LHCN-M2 (cell line): ENCODE measurements around the gene MYZAP. TPM values are rescaled to one million over a fixed set of nuclear protein-coding genes. Genes with fewer than 3 reads are reported as not detected.

Experiments used
- DNase-seq: peaks from one replicate; pipeline ENCODE4 v3.0.0-alpha.2; 2012; ENCODE audit warnings: low read depth
- total RNA-seq: library from RNA; depleted of rRNA; stranded (reverse); fragments of >200 nt; gene quantifications from 2 replicates; pipeline ENCODE4 v1.2.3, GENCODE V29; 2014

The MYZAP gene
- total RNA-seq, 1 experiment from 2014 or later = 0.06 TPM

GRCh38 chr15:57625703-57626448 lies 34.2 kb downstream of the MYZAP start:
- DNase-seq = no peak

- DNase-seq = no peak
Observed at GRCh38 chr15:57626713-57627440, 35.2 kb downstream of the MYZAP start.

GRCh38 chr15:57631386-57632110 lies 39.8 kb downstream of the MYZAP start:
- no peak for DNase-seq

GRCh38 chr15:57634290-57634689 lies 42.6 kb downstream of the MYZAP start:
- DNase-seq = no peak

GRCh38 chr15:57635300-57635909 lies 43.7 kb downstream of the MYZAP start:
- peak; percentile 7 for DNase-seq

- no peak for DNase-seq
Observed at GRCh38 chr15:57637846-57638245, 46.1 kb downstream of the MYZAP start.

GRCh38 chr15:57639306-57639705 lies 47.6 kb downstream of the MYZAP start:
- DNase-seq = no peak

- peak; percentile 24 for DNase-seq
Observed at GRCh38 chr15:57640930-57641682, 49.4 kb downstream of the MYZAP start.

- no peak for DNase-seq
Observed at GRCh38 chr15:57643826-57644225, 52.1 kb downstream of the MYZAP start.

GRCh38 chr15:57646087-57646486 lies 54.4 kb downstream of the MYZAP start:
- no peak for DNase-seq

GRCh38 chr15:57647071-57647790 lies 55.5 kb downstream of the MYZAP start:
- no peak for DNase-seq

GRCh38 chr15:57647791-57648130 lies 56.1 kb downstream of the MYZAP start:
- DNase-seq = peak; percentile 39

GRCh38 chr15:57649138-57649537 lies 57.4 kb downstream of the MYZAP start:
- peak; percentile 18 for DNase-seq

- no peak for DNase-seq
Observed at GRCh38 chr15:57651445-57651844, 59.7 kb downstream of the MYZAP start.

- no peak for DNase-seq
Observed at GRCh38 chr15:57652481-57652880, 60.8 kb downstream of the MYZAP start.

- DNase-seq = peak; percentile 58
Observed at GRCh38 chr15:57654153-57654852, 62.6 kb downstream of the MYZAP start.

GRCh38 chr15:57655053-57655452 lies 63.3 kb downstream of the MYZAP start:
- DNase-seq = no peak

- DNase-seq = no peak
Observed at GRCh38 chr15:57655809-57656208, 64.1 kb downstream of the MYZAP start.

GRCh38 chr15:57656434-57656833 lies 64.7 kb downstream of the MYZAP start:
- DNase-seq = no peak

- DNase-seq = no peak
Observed at GRCh38 chr15:57657619-57658018, 65.9 kb downstream of the MYZAP start.
